ENCODE measurements around the gene CCDC186. TPM values are rescaled to one million over a fixed set of nuclear protein-coding genes. Genes with fewer than 3 reads are reported as not detected.

Gene CCDC186
- total RNA-seq, 1 donor from 2014 or later: 28.8 TPM

DNA sequence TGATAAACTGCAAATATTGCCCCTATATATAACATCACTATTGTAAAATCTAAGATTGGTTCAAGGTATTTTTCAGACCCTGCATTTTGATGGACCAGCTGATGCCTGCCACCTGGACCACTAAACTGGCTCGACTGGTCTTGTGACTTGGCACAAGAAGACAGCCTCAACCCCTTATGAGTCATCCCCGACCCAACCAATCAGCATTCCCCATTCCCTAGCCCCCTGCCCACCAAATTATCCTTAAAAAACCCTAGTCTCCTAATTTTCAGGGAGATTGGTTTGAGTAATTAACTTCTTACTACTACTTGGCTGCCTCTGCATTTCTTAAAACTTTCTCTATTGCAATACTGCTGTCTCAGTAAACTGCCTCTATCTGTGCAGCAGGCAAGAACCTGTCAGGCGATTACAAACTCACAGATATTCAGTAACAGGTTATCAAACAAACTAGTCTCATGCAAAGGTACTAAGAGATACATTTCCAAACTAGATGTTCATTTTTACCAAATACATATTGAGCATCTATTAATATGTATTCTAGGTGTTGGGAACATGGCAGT lies 5.5 kb downstream of the CCDC186 start:
- TF ChIP-seq EZH2 (IDR thresholded peaks at IDR 0.05; ENCODE audit: insufficient read depth, low read length): no peak
- TF ChIP-seq, protein P1, sequence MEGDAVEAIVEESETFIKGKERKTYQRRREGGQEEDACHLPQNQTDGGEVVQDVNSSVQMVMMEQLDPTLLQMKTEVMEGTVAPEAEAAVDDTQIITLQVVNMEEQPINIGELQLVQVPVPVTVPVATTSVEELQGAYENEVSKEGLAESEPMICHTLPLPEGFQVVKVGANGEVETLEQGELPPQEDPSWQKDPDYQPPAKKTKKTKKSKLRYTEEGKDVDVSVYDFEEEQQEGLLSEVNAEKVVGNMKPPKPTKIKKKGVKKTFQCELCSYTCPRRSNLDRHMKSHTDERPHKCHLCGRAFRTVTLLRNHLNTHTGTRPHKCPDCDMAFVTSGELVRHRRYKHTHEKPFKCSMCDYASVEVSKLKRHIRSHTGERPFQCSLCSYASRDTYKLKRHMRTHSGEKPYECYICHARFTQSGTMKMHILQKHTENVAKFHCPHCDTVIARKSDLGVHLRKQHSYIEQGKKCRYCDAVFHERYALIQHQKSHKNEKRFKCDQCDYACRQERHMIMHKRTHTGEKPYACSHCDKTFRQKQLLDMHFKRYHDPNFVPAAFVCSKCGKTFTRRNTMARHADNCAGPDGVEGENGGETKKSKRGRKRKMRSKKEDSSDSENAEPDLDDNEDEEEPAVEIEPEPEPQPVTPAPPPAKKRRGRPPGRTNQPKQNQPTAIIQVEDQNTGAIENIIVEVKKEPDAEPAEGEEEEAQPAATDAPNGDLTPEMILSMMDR (IDR thresholded peaks at IDR 0.05; ENCODE audit: insufficient read depth, low read depth, low read length): no peak

DNA sequence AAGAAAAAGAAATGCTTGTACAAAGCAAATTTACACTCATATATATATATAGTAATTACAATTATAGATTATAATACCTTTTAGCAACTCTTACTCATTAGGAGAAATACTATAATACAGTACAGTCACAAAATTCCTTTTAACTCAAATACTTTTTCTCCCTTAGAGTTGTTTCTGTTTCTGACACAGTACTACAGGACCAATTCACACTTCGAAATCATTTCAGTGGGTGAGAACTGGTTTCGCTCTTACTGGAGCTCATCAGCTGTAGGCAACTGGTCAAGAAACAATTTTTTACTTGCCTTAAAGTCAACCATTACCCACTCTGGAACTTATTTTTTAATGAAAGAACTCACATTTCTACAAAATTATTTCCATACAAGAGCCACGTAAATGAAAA lies 6.0 kb downstream of the CCDC186 start:
- no peaks in the 10 kb centered on the region for H3K9me3 ChIP-seq (ENCODE audit: insufficient read depth, low read depth, low read length)
- H3K9ac ChIP-seq (ENCODE audit: low read length): no peak overlapping the region
- H3K79me2 ChIP-seq (ENCODE audit: insufficient read depth, low read length): peaks cover 96% of the 10 kb centered on the region
- Mint-ChIP-seq H3K27me3 (ENCODE audit: low read depth, unreplicated experiment) (no peaks in the 10 kb centered on the region), H3K9me3 (ENCODE audit: unreplicated experiment) (no peaks in the 10 kb centered on the region), H3K36me3 (ENCODE audit: low read depth, unreplicated experiment) (no peaks in the 10 kb centered on the region), H3K27ac (ENCODE audit: unreplicated experiment) (no peak overlapping the region), H3K4me3 (ENCODE audit: unreplicated experiment) (no peak overlapping the region), H3K4me1 (ENCODE audit: low read depth, unreplicated experiment) (peaks cover 9% of the 10 kb centered on the region)
- TF ChIP-seq EZH2 (IDR thresholded peaks at IDR 0.05; ENCODE audit: insufficient read depth, low read length): no peak
- TF ChIP-seq, protein P1 (IDR thresholded peaks at IDR 0.05; ENCODE audit: insufficient read depth, low read depth, low read length): no peak
- no peak overlapping the region for H3K27ac ChIP-seq (ENCODE audit: low read depth, low read length)
- no peak for FAIRE-seq
- H3K27me3 ChIP-seq (ENCODE audit: insufficient read depth, low read length): no peaks in the 10 kb centered on the region
- H4K20me1 ChIP-seq (ENCODE audit: insufficient read depth, low read length): peaks cover 81% of the 10 kb centered on the region
- H3K4me1 ChIP-seq (ENCODE audit: insufficient read depth, low read length): peaks cover 16% of the 10 kb centered on the region
- H3K4me3 ChIP-seq (ENCODE audit: insufficient read depth, low read depth, low read length): no peak overlapping the region
- no peaks in the 10 kb centered on the region for H3K36me3 ChIP-seq (ENCODE audit: insufficient read depth, low read length)
- no peak for DNase-seq (ENCODE audit: low read depth)
- no peak overlapping the region for H2AFZ ChIP-seq (ENCODE audit: low read depth, low read length)
- H3K4me2 ChIP-seq (ENCODE audit: low read length): no peak overlapping the region

More for the DNA sequence above, 5.5 kb downstream of the CCDC186 start:
- Histone ChIP-seq H3K9ac (ENCODE audit: low read length) (no peak overlapping the region), H3K4me1 (ENCODE audit: insufficient read depth, low read length) (peaks cover 12% of the 10 kb centered on the region), H3K9me3 (ENCODE audit: insufficient read depth, low read depth, low read length) (no peaks in the 10 kb centered on the region), H3K4me3 (ENCODE audit: insufficient read depth, low read depth, low read length) (no peak overlapping the region), H3K36me3 (ENCODE audit: insufficient read depth, low read length) (no peaks in the 10 kb centered on the region), H3K4me2 (ENCODE audit: low read length) (no peak overlapping the region), H2AFZ (ENCODE audit: low read depth, low read length) (no peak overlapping the region), H4K20me1 (ENCODE audit: insufficient read depth, low read length) (peaks cover 78% of the 10 kb centered on the region), H3K27me3 (ENCODE audit: insufficient read depth, low read length) (no peaks in the 10 kb centered on the region), H3K79me2 (ENCODE audit: insufficient read depth, low read length) (peaks cover 97% of the 10 kb centered on the region), H3K27ac (ENCODE audit: low read depth, low read length) (no peak overlapping the region)
- peaks cover 4% of the 10 kb centered on the region for H3K4me1 Mint-ChIP-seq (ENCODE audit: low read depth, unreplicated experiment)
- H3K27ac Mint-ChIP-seq (ENCODE audit: unreplicated experiment): no peak overlapping the region
- FAIRE-seq (no peak), DNase-seq (ENCODE audit: low read depth) (no peak)
- no peak overlapping the region for H3K4me3 Mint-ChIP-seq (ENCODE audit: unreplicated experiment)
- H3K36me3 Mint-ChIP-seq (ENCODE audit: low read depth, unreplicated experiment): no peaks in the 10 kb centered on the region
- H3K27me3 Mint-ChIP-seq (ENCODE audit: low read depth, unreplicated experiment): no peaks in the 10 kb centered on the region
- no peaks in the 10 kb centered on the region for H3K9me3 Mint-ChIP-seq (ENCODE audit: unreplicated experiment)

DNA sequence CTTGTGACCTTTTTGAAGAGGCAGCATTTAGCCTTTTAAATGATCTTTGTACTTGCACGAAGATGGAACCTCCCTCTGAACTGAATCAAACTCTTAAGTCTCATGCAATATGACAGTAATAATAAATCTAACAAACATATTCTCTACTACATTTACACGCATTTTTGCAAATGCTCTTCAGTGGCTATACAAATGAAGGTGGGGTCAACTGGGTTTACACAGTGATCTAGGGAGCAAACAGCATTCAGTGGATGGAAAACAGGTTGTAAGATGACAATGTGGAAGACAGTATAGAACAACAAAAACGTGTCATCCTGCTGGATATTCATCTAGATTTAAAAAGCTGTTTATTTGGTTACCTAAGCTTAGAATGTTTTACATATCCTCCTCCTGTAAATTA lies 7.5 kb downstream of the CCDC186 start:
- Histone ChIP-seq H3K4me2 (ENCODE audit: low read length) (no peak overlapping the region), H3K4me1 (ENCODE audit: insufficient read depth, low read length) (peaks cover 5% of the 10 kb centered on the region), H3K79me2 (ENCODE audit: insufficient read depth, low read length) (peaks cover 94% of the 10 kb centered on the region), H2AFZ (ENCODE audit: low read depth, low read length) (no peak overlapping the region), H3K36me3 (ENCODE audit: insufficient read depth, low read length) (peaks cover 2% of the 10 kb centered on the region), H3K9ac (ENCODE audit: low read length) (no peak overlapping the region), H4K20me1 (ENCODE audit: insufficient read depth, low read length) (peaks cover 78% of the 10 kb centered on the region), H3K9me3 (ENCODE audit: insufficient read depth, low read depth, low read length) (no peaks in the 10 kb centered on the region), H3K27ac (ENCODE audit: low read depth, low read length) (no peak overlapping the region), H3K4me3 (ENCODE audit: insufficient read depth, low read depth, low read length) (no peak overlapping the region), H3K27me3 (ENCODE audit: insufficient read depth, low read length) (no peaks in the 10 kb centered on the region)
- H3K4me3 Mint-ChIP-seq (ENCODE audit: unreplicated experiment): no peak overlapping the region
- no peak for DNase-seq (ENCODE audit: low read depth)
- TF ChIP-seq, protein P1 (IDR thresholded peaks at IDR 0.05; ENCODE audit: insufficient read depth, low read depth, low read length): no peak
- no peaks in the 10 kb centered on the region for H3K36me3 Mint-ChIP-seq (ENCODE audit: low read depth, unreplicated experiment)
- no peak for FAIRE-seq
- H3K4me1 Mint-ChIP-seq (ENCODE audit: low read depth, unreplicated experiment): peaks cover 14% of the 10 kb centered on the region
- H3K9me3 Mint-ChIP-seq (ENCODE audit: unreplicated experiment): no peaks in the 10 kb centered on the region
- no peaks in the 10 kb centered on the region for H3K27me3 Mint-ChIP-seq (ENCODE audit: low read depth, unreplicated experiment)
- H3K27ac Mint-ChIP-seq (ENCODE audit: unreplicated experiment): no peak overlapping the region
